HepG2 (cell line): ENCODE measurements around the gene CIT. TPM values are rescaled to one million over a fixed set of nuclear protein-coding genes. Genes with fewer than 3 reads are reported as not detected.

Experiments used
- ATAC-seq: fragments of 200-7000 bp; cut with Tn5 transposase; 3 replicates; pipeline ENCODE4 v1.9.1; 2020; ENCODE audit warnings: mild to moderate bottlenecking, moderate library complexity
- BruUV-seq: library from RNA; stranded (reverse); fragments of 400-500 nt; replicated peaks from 2 replicates; lab custom pipeline; 2021; lab: Mats Ljungman, UMichigan
- CTCF ChIA-PET: fragments of 300-600 bp; formaldehyde crosslinking; extraction: SDS; loops from one replicate; lab custom pipeline; 2021; ENCODE audit warnings: low total read pairs, inconsistent platforms, low intra/inter-chr PET ratio; lab: Yijun Ruan, JAX
- POLR2A ChIA-PET: fragments of 350-600 bp; sonication (Branson Sonifier 250); formaldehyde crosslinking; loops from one replicate; lab custom pipeline; 2020; ENCODE audit warnings: antibody characterized with exemption, inconsistent platforms; lab: Yijun Ruan, JAX
- DNase-seq: peaks from one replicate; pipeline ENCODE4 v3.0.0-alpha.2; 2015; ENCODE audit warnings: low spot score
- FAIRE-seq: peaks from 3 replicates; lab custom pipeline; 2011; peaks lifted over from hg19 to GRCh38; lab: Jason Lieb, UNC
- H2AFZ ChIP-seq: one replicate; pipeline ENCODE4 v1.6.1; 2011; ENCODE audit warnings: low read length, inconsistent platforms
- H3K27ac ChIP-seq: fragments of 300-600 bp; 3 replicates; pipeline ENCODE4 v1.8.0; 2011; ENCODE audit warnings: mixed run types, mild to moderate bottlenecking, mixed read lengths, low read length, inconsistent platforms; ENCODE audit not compliant: insufficient read depth; ENCODE audit errors: extremely low read length
- H3K27me3 ChIP-seq, 2 experiments: fragments of 200-600 bp in 1 of 2; 2 replicates in 1 of 2; 3 replicates in 1 of 2; pipeline versions ENCODE4 v1.6.0 to v1.8.0; 2011; ENCODE audit warnings: low read length in 2 of 2, mild to moderate bottlenecking in 2 of 2, moderate library complexity in 2 of 2, inconsistent platforms in 1 of 2; ENCODE audit not compliant: insufficient read depth in 2 of 2, control insufficient read depth in 1 of 2
- H3K36me3 ChIP-seq, 2 experiments: fragments of 200-600 bp in 1 of 2; replicated peaks in 1 of 2; 2 replicates in 1 of 2; 3 replicates in 1 of 2; pipeline versions ENCODE4 v1.5.1 to v1.8.0; 2011; ENCODE audit warnings: low read length in 2 of 2, inconsistent platforms in 1 of 2; ENCODE audit not compliant: insufficient read depth in 2 of 2, control insufficient read depth in 1 of 2
- H3K4me1 ChIP-seq: 2 replicates; pipeline ENCODE4 v1.5.1; 2012; ENCODE audit warnings: low read length, inconsistent platforms; ENCODE audit not compliant: insufficient read depth
- H3K4me2 ChIP-seq: 2 replicates; pipeline ENCODE4 v1.6.0; 2011; ENCODE audit warnings: low read depth, low read length, inconsistent platforms
- H3K4me3 ChIP-seq, 3 experiments: fragments of 200-600 bp in 1 of 3; sonication (generic), shearing (Covaris generic) in 1 of 3; replicated peaks in 1 of 3; 2 replicates each; pipeline ENCODE4 v1.5.1; 2011 to 2016; ENCODE audit warnings: low read length in 3 of 3, inconsistent platforms in 2 of 3, low read depth in 2 of 3, mild to moderate bottlenecking in 2 of 3, control low read depth in 1 of 3, mixed read lengths in 1 of 3; ENCODE audit not compliant: insufficient read depth in 1 of 3
- H3K79me2 ChIP-seq: one replicate; pipeline ENCODE4 v1.6.1; 2011; ENCODE audit warnings: low read length, inconsistent platforms; ENCODE audit not compliant: insufficient read depth
- H3K9ac ChIP-seq: 2 replicates; pipeline ENCODE4 v1.6.0; 2011; ENCODE audit warnings: mild to moderate bottlenecking, low read depth, low read length, inconsistent platforms; ENCODE audit not compliant: insufficient read depth
- H3K9me3 ChIP-seq: 2 replicates; pipeline ENCODE4 v1.5.1; 2012; ENCODE audit warnings: mild to moderate bottlenecking, low read length
- H4K20me1 ChIP-seq: 2 replicates; pipeline ENCODE4 v1.6.0; 2011; ENCODE audit warnings: inconsistent platforms, mild to moderate bottlenecking, low read length, moderate library complexity; ENCODE audit not compliant: insufficient read depth
- KLF12 ChIP-seq: sonication (generic); formaldehyde crosslinking; IDR thresholded peaks from 2 replicates; pipeline ENCODE4 v1.4.0; 2020; ENCODE audit warnings: missing genetic modification reagents, borderline replicate concordance
- KLF16 ChIP-seq, 2 experiments: sonication (generic) in 1 of 2; formaldehyde crosslinking in 1 of 2; IDR thresholded peaks; 2 replicates each; pipeline versions ENCODE4 v1.6.1 to v1.8.0; 2016 to 2023; ENCODE audit warnings: missing genetic modification reagents in 2 of 2, missing compliant biosample characterization in 1 of 2
- NFKBIZ ChIP-seq: IDR thresholded peaks from 2 replicates; pipeline ENCODE4 v1.6.1; 2018; ENCODE audit warnings: missing genetic modification reagents, missing compliant biosample characterization
- SMC3 ChIP-seq: IDR thresholded peaks from 2 replicates; pipeline ENCODE4 v1.6.1; 2011; ENCODE audit warnings: low read length, improper control_type of control experiment
- ZFP1 ChIP-seq: IDR thresholded peaks from 2 replicates; pipeline ENCODE4 v1.6.1; 2016
- ZFP36L1 ChIP-seq: sonication (generic); formaldehyde crosslinking; IDR thresholded peaks from 2 replicates; pipeline ENCODE4 v1.8.0; 2022; ENCODE audit warnings: mild to moderate bottlenecking, missing genetic modification reagents, moderate library complexity
- ZGPAT ChIP-seq: IDR thresholded peaks from 2 replicates; pipeline ENCODE4 v1.6.1; 2016; ENCODE audit warnings: mild to moderate bottlenecking
- ZNF34 ChIP-seq: sonication (generic); formaldehyde crosslinking; IDR thresholded peaks from 2 replicates; pipeline ENCODE4 v1.4.0; 2020; ENCODE audit warnings: mild to moderate bottlenecking, missing genetic modification reagents, borderline replicate concordance
- ZNF510 ChIP-seq: sonication (generic); formaldehyde crosslinking; IDR thresholded peaks from 2 replicates; pipeline ENCODE4 v1.4.0; 2020; ENCODE audit warnings: low read depth, mild to moderate bottlenecking, missing genetic modification reagents
- ZNF556 ChIP-seq: sonication (generic); formaldehyde crosslinking; IDR thresholded peaks from 2 replicates; pipeline ENCODE4 v1.4.0; 2020; ENCODE audit warnings: mild to moderate bottlenecking, missing genetic modification reagents, borderline replicate concordance
- ZNF670 ChIP-seq: sonication (generic); formaldehyde crosslinking; IDR thresholded peaks from 2 replicates; pipeline ENCODE4 v1.8.0; 2022; ENCODE audit warnings: mild to moderate bottlenecking, missing genetic modification reagents, borderline replicate concordance
- ZXDC ChIP-seq: sonication (generic); formaldehyde crosslinking; IDR thresholded peaks from 2 replicates; pipeline ENCODE4 v1.5.0; 2020; ENCODE audit warnings: mild to moderate bottlenecking, missing genetic modification reagents
- WGBS: methylation state at CpG from one replicate; pipeline ENCODE4 v1.1.6; 2017; ENCODE audit warnings: low lambda C conversion rate; 5-methylcytosine and 5-hydroxymethylcytosine counted together
- in situ Hi-C: cut with HindIII; loops from 2 replicates; pipeline ENCODE4 v1.10.0; 2017; ENCODE audit warnings: low pct_unique_long_range_greater_than_20kb; ENCODE audit not compliant: extremely low pct_ligation_motif_present
- intact Hi-C: fragments of 100-400 bp; cut with micrococcal nuclease; formaldehyde crosslinking; loops from one replicate; pipeline ENCODE4 v1.10.0; 2022; ENCODE audit not compliant: unreplicated experiment
- polyA plus RNA-seq, 8 experiments: library from polyadenylated mRNA; depleted of rRNA in 3 of 8; stranded (reverse) in 7 of 8; unstranded in 1 of 8; fragments of >200 nt; fragmentation: Illumina TruSeq in 4 of 8; extraction: Trizol in 4 of 8; gene quantifications; 2 replicates each; pipeline versions ENCODE4 v1.2.1 to v1.2.3, GENCODE V29; 2011 to 2016; ENCODE audit warnings: low read depth in 4 of 8, missing spikeins in 1 of 8, mixed read lengths in 1 of 8; ENCODE audit not compliant: insufficient read depth in 1 of 8
- total RNA-seq, 5 experiments: library from RNA; depleted of rRNA; stranded (reverse); fragments of >200 nt; fragmentation: Illumina TruSeq; extraction: Trizol; gene quantifications; 2 replicates each; pipeline ENCODE4 v1.2.3, GENCODE V29; 2016; ENCODE audit warnings: low read depth in 1 of 5
- TF ChIP-seq, protein P1 (sequence below): sonication (generic); formaldehyde crosslinking; IDR thresholded peaks from 2 replicates; pipeline ENCODE4 v1.5.0; 2020; ENCODE audit warnings: mild to moderate bottlenecking, missing genetic modification reagents
- TF ChIP-seq, protein P2 (sequence below): sonication (generic); IDR thresholded peaks from 2 replicates; pipeline ENCODE4 v1.6.1; 2016; ENCODE audit warnings: low read depth, borderline replicate concordance
- TF ChIP-seq, protein P3 (sequence below): sonication (generic); formaldehyde crosslinking; IDR thresholded peaks from 2 replicates; pipeline ENCODE4 v1.5.1; 2020; ENCODE audit warnings: mild to moderate bottlenecking, missing genetic modification reagents, moderate library complexity

The CIT gene
- total and polyA plus RNA-seq, 2 of the 13 experiments (the other 11 are each of a cell fraction or from before 2014, with no cell fraction given) = 7.7 to 11.7 TPM

- no peak for DNase-seq
- in situ Hi-C loops = no loop called here
- CTCF ChIA-PET = no interaction called here
- no peak for FAIRE-seq
- ATAC-seq = no peak
- Histone ChIP-seq H3K27me3 (no peaks in the 10 kb centered on the region), H3K9me3 (no peaks in the 10 kb centered on the region), H3K79me2 (no peaks in the 10 kb centered on the region), H3K4me3 (no peak overlapping the region), H3K27ac (no peak overlapping the region), H4K20me1 (no peaks in the 10 kb centered on the region), H3K36me3 (peaks cover 2 to 36% of the 10 kb centered on the region in 2 experiments; a peak in 4 of 5 replicates), H3K4me1 (no peaks in the 10 kb centered on the region), H3K9ac (no peak overlapping the region), H3K4me2 (no peak overlapping the region), H2AFZ (no peak overlapping the region)
- intact Hi-C loops = no loop called here
- 89% methylated on average over 1 of the region's 1 CpG for WGBS
- BruUV-seq = no TSS peak
- POLR2A ChIA-PET = no interaction called here
- TF ChIP-seq, protein P1, sequence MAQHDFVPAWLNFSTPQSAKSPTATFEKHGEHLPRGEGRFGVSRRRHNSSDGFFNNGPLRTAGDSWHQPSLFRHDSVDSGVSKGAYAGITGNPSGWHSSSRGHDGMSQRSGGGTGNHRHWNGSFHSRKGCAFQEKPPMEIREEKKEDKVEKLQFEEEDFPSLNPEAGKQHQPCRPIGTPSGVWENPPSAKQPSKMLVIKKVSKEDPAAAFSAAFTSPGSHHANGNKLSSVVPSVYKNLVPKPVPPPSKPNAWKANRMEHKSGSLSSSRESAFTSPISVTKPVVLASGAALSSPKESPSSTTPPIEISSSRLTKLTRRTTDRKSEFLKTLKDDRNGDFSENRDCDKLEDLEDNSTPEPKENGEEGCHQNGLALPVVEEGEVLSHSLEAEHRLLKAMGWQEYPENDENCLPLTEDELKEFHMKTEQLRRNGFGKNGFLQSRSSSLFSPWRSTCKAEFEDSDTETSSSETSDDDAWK (CRISPR knock-in tag) = no peak
- TF ChIP-seq ZNF34 = no peak
- TF ChIP-seq ZGPAT (CRISPR knock-in tag) = no peak
- TF ChIP-seq ZFP1 = no peak
- TF ChIP-seq, protein P2, sequence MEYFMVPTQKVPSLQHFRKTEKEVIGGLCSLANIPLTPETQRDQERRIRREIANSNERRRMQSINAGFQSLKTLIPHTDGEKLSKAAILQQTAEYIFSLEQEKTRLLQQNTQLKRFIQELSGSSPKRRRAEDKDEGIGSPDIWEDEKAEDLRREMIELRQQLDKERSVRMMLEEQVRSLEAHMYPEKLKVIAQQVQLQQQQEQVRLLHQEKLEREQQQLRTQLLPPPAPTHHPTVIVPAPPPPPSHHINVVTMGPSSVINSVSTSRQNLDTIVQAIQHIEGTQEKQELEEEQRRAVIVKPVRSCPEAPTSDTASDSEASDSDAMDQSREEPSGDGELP = no peak
- no peak for TF ChIP-seq ZXDC
- no peak for TF ChIP-seq SMC3
- TF ChIP-seq NFKBIZ = no peak
- no peak for TF ChIP-seq KLF16 (CRISPR knock-in tag; IDR thresholded peaks at IDR 0.05)
- TF ChIP-seq ZNF556 = no peak
- TF ChIP-seq KLF12 (CRISPR knock-in tag) = no peak
- no peak for TF ChIP-seq ZNF670 (CRISPR knock-in tag)
- TF ChIP-seq, protein P3, sequence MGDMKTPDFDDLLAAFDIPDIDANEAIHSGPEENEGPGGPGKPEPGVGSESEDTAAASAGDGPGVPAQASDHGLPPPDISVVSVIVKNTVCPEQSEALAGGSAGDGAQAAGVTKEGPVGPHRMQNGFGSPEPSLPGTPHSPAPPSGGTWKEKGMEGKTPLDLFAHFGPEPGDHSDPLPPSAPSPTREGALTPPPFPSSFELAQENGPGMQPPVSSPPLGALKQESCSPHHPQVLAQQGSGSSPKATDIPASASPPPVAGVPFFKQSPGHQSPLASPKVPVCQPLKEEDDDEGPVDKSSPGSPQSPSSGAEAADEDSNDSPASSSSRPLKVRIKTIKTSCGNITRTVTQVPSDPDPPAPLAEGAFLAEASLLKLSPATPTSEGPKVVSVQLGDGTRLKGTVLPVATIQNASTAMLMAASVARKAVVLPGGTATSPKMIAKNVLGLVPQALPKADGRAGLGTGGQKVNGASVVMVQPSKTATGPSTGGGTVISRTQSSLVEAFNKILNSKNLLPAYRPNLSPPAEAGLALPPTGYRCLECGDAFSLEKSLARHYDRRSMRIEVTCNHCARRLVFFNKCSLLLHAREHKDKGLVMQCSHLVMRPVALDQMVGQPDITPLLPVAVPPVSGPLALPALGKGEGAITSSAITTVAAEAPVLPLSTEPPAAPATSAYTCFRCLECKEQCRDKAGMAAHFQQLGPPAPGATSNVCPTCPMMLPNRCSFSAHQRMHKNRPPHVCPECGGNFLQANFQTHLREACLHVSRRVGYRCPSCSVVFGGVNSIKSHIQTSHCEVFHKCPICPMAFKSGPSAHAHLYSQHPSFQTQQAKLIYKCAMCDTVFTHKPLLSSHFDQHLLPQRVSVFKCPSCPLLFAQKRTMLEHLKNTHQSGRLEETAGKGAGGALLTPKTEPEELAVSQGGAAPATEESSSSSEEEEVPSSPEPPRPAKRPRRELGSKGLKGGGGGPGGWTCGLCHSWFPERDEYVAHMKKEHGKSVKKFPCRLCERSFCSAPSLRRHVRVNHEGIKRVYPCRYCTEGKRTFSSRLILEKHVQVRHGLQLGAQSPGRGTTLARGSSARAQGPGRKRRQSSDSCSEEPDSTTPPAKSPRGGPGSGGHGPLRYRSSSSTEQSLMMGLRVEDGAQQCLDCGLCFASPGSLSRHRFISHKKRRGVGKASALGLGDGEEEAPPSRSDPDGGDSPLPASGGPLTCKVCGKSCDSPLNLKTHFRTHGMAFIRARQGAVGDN (CRISPR knock-in tag) = no peak
- no peak for TF ChIP-seq ZFP36L1 (CRISPR knock-in tag)
- no peak for TF ChIP-seq ZNF510 (CRISPR knock-in tag)
Measured at GRCh38 chr12:119829439-119829838, 47.7 kb downstream of the CIT start.
